Activated CD4-positive, alpha-beta T cell treated with anti-CD3 and anti-CD28 coated beads for 1 hour (primary cell): ENCODE results near the gene MAS1L.
"Not testable (repeated sequence)": the region's sequence is repeated elsewhere in the genome, so short reads cannot be mapped to it uniquely, and the experiment has no call there.

Experiments
- DNase-seq: peaks from one replicate; pipeline ENCODE4 v3.0.0-alpha.2; 2020

The MAS1L gene

DNA sequence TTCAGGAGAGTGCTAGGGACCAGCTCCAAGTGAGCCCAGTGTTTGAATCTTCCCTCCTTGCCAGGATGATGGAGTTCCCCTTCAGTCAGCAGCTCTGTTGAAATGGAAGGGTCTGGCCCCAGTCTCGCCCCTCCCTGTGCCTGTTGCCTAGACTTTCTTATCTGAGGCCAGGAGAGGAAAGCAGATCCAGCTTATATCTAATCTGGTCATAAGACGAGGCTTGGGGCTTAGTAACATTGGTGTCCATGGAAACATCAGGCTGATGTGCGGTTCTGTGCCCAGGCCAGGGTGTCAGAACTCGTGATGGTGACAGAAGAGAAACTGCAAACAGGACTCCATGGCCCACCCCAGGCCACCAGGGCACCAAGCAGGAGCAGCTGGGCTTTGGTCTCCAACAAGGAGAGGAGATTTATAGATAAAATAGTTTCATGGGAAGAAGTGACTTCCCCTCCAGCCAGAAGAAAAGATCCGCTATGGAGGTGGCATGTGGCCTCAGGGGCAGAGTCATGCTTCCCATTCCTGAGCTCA is 9.8 kb downstream of the MAS1L start:
- DNase-seq: no peak

DNA sequence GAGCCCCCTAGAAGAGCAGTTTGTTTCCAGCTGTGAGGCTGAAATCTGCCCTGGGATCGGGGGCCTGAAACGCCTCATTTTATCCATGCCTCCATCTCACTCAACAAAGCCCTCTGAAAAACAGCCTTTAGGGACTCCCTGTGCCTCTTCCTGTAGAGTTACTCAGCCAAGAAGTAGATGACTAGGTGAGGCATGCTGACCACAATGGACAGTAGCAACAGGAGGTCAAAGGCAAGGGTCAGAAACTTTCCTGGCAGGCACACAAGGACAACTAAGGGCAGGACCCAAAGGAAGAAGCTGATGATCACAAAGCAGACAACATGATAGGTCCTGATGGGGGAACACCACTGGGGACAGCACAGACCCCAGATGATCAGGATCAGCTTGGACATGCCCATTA is 12.8 kb downstream of the MAS1L start:
- no peak for DNase-seq

DNA sequence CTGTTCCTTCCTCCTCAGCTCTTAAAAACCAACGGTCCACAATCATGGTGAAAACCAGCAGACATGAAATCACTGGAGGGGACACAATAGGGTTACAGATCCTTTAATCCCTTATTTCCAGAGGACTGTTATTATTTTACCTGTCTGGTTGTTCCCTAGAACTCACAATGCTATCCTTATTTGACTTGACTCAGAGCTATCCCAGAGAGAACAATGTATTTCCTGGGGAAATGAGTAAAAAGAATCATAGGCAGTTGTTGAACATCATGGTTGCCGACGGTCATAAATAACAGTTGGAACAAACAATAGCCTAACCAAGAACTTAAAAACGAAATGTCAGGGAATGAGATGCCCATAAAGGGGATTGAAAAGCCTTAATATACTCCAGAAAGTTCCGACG is 21.5 kb downstream of the MAS1L start:
- DNase-seq: no peak

DNA sequence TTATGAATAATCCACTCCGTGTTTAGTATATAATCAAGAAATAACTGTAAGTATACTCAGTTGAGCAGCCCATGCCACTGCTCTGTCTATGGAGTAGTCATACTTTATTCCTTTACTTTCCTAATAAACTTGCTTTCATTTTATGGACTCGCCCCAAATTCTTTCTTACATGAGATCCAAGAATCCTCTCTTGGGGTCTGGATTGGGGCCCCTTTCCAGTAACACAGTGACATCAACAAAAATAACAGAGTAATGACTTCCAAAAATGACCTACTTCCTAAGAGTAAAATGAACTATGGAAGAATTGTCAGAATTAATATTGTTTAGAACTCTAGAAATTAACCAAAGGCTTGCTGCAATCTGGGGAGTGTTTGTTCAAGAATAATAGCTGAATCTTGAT is 22.0 kb downstream of the MAS1L start:
- no peak for DNase-seq

DNA sequence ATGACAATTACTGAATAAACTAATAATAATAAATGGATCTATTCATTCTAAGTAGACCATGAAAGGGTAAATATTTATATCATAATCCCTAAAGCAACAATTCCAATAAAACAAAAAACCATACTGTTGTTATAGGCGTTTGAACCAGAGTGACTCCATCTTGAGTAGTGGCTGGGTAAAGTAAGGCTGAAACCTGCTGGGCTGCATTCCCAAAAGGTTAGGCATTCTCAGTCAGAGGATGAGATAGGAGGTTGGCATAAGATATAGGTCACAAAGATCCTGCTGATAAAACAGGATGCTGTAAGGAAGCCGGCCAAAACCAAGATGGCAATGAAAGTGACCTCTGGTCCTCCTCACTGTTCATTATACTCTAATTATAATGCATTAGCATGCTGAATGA is 22.5 kb downstream of the MAS1L start:
- DNase-seq: no peak

DNA sequence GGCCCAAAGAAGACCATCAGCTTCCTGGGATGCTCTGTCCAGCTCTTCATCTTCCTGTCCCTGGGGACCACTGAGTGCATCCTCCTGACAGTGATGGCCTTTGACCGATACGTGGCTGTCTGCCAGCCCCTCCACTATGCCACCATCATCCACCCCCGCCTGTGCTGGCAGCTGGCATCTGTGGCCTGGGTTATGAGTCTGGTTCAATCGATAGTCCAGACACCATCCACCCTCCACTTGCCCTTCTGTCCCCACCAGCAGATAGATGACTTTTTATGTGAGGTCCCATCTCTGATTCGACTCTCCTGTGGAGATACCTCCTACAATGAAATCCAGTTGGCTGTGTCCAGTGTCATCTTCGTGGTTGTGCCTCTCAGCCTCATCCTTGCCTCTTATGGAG is 25.7 kb downstream of the MAS1L start:
- DNase-seq: no peak

DNA sequence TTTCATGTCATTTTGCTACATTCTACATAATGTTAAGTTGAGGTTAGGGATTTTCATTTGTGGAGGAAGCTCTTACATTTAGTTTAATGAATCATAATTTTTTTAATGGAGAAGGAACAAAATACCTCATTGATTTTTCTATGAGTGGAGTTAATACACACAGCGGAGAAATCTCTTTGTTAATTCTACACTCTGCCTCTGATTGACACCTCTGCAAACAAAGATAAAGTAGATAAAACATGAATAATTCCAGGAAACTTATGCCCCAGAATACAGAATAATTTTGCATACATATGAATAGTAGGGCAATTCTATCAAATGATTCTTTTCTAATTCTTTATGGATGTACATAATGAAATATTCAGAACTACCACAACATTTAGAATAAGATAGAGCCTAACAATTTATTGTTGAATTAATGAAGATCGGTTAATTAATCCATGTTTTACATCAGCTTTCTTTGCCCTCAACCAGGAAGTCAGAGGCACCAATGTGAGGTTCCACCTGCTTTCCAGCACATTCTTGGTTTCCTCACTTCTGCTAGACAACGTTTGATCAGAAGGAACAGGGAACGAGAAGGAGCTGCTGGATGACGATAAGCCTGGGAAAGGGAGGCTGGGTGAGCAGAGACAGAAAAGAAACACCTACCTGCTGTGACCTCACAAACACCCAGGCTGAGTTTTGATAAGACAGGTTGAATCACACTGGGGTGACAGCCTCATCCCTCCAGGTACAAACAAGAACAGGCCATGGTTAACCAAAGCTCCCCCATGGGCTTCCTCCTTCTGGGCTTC is 26.5 kb downstream of the MAS1L start:
- DNase-seq: no peak

DNA sequence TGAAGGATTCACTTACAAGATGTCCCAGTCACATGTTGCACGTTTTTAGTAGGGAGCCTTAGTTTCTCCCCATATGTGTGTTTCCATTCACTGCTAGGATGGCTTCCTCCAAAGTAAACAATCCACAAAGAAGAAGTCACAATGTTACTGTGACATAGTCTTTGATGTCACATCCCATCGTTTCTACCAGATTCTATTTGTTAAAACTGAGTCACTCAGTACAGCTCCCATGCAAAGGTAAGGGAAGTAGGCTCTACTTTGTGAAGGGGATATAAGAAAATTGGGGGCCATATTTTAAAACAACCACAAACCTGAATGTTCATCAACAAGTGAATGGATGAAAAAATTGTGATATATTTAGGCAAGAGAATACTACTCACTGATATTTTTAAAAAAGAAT is 30.8 kb downstream of the MAS1L start, which contains the start of the genes OR11A1 and OR2H1:
TSS of gene OR11A1 (minus strand) at position 101 of the 400 bp plus-strand sequence. CDS start 29,430 bp downstream, outside the sequence.
TSS of gene OR2H1 (plus strand) at position 185 of the 400 bp plus-strand sequence. CDS start 4,615 bp downstream, outside the sequence.
- DNase-seq: no peak

DNA sequence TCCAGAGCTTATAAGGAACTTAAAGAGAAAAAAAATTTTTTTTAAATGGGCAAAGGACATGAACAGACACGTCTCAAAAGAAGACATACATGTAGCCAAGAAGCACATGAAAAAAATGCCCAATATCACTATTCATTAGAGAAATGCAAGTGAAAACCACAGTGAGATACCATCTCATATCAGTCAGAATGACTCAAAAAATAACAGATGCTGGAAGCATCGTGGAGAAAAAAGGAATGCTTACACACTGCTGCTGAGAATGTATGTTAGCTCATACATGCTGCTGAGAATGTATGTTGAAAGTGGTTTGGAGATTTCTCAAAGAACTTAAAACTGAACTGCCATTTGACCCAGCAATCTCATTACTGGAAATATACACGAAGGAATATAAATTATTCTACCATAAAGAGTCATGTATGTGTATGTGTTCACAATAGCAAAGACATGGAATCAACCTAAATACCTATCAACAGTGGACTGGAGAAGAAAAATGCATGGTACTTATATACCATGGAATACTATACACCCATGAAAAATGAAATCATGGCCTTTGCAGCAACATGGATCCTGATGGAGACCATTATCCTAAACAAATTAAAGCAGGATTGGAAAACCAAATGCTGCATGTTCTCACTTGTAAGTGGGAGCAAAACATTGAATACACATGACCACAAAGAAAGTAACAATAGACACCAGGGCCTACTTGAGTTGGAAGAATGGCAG is 36.1 kb downstream of the MAS1L start:
- DNase-seq: no peak

DNA sequence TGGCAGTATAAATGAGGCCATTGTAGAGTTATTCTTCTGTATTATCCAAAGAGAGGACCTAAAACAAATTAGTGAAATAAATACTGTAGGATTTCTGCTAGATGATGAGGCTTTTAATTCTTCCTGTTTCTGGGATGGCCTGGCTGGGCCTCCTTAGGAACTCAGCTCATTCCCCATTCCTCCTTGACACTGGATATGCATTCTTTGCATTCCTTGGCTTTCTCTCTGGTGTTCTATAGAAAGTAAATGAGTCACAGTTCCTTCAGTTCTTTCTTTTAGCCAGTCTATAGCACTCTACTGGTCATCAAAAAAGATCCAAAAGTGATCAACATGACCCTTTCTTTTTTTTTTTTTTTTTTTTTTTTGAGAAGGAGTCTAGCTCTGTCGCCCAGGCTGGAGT is 40.1 kb downstream of the MAS1L start:
- DNase-seq: no peak

DNA sequence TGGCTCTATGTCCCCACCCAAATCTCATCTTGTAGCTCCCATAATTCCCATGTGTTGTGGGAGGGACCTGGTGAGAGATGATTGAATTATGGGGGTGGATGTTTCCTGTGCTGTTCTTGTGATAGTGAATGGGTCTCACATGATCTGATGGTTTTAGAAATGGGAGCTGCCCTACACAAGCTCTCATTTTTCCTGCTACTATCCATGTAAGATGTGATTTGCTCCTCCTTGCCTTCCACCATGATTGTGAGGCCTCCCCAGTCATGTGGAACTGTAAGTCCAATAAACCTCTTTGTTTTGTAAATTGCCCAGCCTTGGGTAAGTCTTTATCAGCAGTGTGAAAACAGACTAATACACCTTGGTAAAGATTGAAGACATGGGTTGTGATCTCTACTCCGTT is 43.7 kb downstream of the MAS1L start:
- not testable (repeated sequence) for DNase-seq

DNA sequence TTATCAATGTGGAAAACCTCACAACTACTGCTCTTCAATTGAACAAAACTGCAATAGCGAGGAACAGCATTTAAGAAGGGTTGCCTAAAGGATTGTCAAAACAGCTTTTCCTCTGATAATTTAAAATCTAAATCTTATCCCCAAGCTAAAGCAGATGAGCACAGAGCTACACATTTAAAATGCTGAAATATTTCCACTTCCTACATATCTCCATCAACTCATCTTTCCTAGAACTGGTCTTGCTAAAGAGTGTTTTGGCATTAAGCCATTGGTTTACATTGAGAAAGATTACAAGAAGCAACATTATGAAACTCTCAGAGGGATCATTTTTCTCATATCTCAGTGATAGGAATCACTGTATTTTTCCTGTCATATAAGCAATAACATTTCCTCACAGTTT is 45.0 kb downstream of the MAS1L start:
- no peak for DNase-seq

DNA sequence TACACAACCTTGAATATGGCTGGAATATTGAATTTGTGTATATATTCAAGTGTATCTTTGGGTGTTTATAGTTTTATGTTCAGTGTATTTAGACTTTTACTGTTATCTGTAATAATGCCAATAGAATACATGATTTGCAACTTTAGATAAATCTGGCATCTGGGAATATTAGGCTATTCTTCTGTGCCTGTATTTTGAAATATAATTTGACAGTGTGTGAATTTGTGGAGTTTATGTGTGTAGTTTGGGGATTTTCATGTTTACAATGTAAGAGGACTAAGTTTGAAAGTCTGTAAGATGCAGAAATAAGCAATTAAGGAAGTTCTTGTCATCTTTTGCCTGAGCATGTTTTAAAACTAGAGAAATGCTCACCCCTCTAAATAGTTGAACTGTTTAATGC is 48.8 kb downstream of the MAS1L start, which contains the start of gene OR10C1:
TSS of gene OR10C1 (plus strand) at position 301 of the 400 bp plus-strand sequence. CDS start 710 bp downstream, outside the sequence.
- DNase-seq: no peak

DNA sequence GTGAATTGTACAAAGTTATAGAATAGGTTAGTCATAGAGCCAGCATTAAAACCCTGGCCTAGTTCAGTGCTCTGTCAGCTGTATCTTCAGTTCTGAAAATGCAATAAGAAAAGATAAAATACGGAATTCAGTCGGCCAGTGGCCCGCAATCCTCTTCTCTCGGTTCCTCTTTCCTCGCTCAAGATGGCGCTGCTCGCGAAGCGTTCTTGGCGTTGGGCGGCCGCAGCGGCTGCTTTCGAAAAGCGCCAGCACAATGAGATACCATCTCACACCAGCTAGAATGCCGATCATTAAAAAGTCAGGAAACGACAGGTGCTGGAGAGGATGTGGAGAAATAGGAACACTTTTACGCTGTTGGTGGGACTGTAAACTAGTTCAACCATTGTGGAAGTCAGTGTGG is 51.0 kb downstream of the MAS1L start:
- DNase-seq: not testable (repeated sequence)
